Measurements from ENCODE around the gene C16orf96. TPM values are rescaled to one million over a fixed set of nuclear protein-coding genes. Genes with fewer than 3 reads are reported as not detected.

Gene C16orf96
- total and polyA plus RNA-seq, 2 donors (not counting 1 experiment from before 2014, with no cell fraction given): 0.31 to 0.79 TPM

DNA sequence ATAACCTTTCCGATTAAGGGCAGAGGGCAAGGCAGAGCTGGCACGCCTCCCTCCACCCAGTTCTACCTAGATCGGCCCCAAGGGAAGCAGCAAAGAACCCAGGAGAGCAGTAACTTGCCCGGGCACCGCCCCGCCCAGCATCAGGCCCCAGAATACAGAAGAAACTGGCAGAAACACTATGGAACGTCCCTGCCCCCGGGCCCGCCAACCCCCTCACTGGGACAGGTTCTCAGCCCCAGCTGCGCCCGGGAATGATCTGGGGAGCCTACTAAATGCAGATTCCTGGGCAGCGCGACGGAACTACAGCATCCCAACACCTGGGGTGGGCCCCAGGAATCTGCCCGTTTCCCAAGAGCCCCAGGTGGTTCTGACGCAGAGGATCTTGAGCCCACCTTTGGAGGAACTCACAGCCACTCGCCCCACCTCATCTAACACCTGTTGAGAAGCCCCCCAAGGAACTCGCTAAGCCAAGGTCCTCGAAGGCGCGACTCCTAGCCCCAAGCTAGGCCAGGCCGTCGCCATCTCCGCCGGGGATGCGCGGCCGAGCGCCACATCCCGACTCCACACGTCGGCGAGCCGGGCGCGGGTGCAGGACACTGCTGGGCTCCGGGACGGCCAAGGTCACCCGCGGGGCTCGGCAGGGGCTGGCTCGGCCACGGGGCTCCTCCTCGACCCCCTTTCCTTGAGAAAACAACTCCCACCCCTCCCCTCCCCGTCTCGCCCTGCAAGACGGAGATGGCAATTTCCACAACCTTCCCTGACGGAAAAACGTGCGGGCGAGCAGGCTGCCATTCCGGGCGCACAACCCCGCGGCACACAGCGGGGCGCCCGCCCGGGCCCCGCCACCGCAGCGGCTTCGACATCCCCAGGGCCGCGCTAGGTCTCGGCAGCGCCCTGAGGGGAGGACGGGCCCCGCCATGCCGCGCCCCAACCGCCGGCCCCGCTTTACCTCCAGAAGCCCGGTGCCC lies 18.5 kb upstream of the C16orf96 start:
- DNase-seq (peak; percentile 33), ATAC-seq (ENCODE audit: low read depth) (peak; percentile 46)
- Histone ChIP-seq H3K27ac (ENCODE audit: low read length in 2 of 2) (peak overlapping the region in 1 of 2 donors; percentile 95), H3K4me1 (ENCODE audit: control insufficient read depth in 2 of 2, insufficient read depth in 2 of 2, low read length in 2 of 2) (peaks cover 7 to 13% of the 10 kb centered on the region in 2 donors), H3K9ac (ENCODE audit: low read length) (peak overlapping the region; percentile 88), H3K4me2 (replicated peaks; ENCODE audit: low read depth, low read length, poor library complexity, severe bottlenecking) (peak overlapping the region; percentile 97), H3K36me3 (replicated peaks in 1 of 2; ENCODE audit: control extremely low read depth in 1 of 2, control insufficient read depth in 1 of 2, extremely low read depth in 1 of 2, insufficient read depth in 2 of 2, low read length in 1 of 2) (peaks cover 0 to 5% of the 10 kb centered on the region in 2 experiments), H4K20me1 (ENCODE audit: control insufficient read depth, insufficient read depth, low read length, poor library complexity, severe bottlenecking) (no peaks in the 10 kb centered on the region), H2AFZ (ENCODE audit: insufficient read depth, low read depth, low read length, poor library complexity, severe bottlenecking) (peak overlapping the region; percentile 83), H3K79me2 (ENCODE audit: control insufficient read depth, insufficient read depth, low read length) (peaks cover 49% of the 10 kb centered on the region), H3K27me3 (replicated peaks in 1 of 4; ENCODE audit: control extremely low read depth in 1 of 4, control insufficient read depth in 3 of 4, insufficient read depth in 4 of 4, low read length in 3 of 4) (no peaks in the 10 kb centered on the region), H3K4me3 (ENCODE audit: control extremely low read depth in 1 of 5, extremely low read depth in 1 of 5, insufficient read depth in 1 of 5, low read depth in 2 of 5, low read length in 4 of 5) (peak overlapping the region; percentile 7 to 93 (median 73)), H3K9me3 (ENCODE audit: control extremely low read depth in 1 of 3, control insufficient read depth in 2 of 3, insufficient read depth in 1 of 3, low read length in 2 of 3) (peaks cover 0 to 15% (median 9%) of the 10 kb centered on the region in 3 donors)
- Mint-ChIP-seq H3K4me3 (peak overlapping the region; percentile 74), H3K27ac (no peak overlapping the region), H3K27me3 (no peaks in the 10 kb centered on the region), H3K9me3 (ENCODE audit: insufficient read depth) (no peaks in the 10 kb centered on the region), H3K4me1 (peaks cover 14% of the 10 kb centered on the region)
- ChIA-PET CTCF (interaction anchor here (1.0 to 2.1 kb wide), 4 partner anchors 11 to 135 kb away, joined by 3 to 18 read pairs (median 4); no protein-coding TSS in a partner anchor), POLR2A (interaction anchor here (0.6 kb wide), 4 partner anchors 12 to 86 kb away, joined by 3 to 10 read pairs (median 4); no protein-coding TSS in a partner anchor)
- TF ChIP-seq EZH2 (IDR thresholded peaks at IDR 0.05; ENCODE audit: borderline replicate concordance, insufficient read depth, low read depth, low read length, poor library complexity, severe bottlenecking) (no peak), CTCF (IDR thresholded peaks at IDR 0.05) (no peak)
- WGBS (ENCODE audit: insufficient coverage): 20% methylated on average over 73 of the region's 75 CpGs
- intact Hi-C loops (cut with micrococcal nuclease): loop anchor here (1.0 to 5.0 kb wide), 8 partner anchors 11 to 230 kb away; partner anchors contain the start of genes DNAJA3, HMOX2, MGRN1 and PAM16
